Panc1 (cell line): ENCODE measurements around the gene ARSG.
A peak's percentile ranks its signal among the peaks of the same experiment; 100 is the strongest.

Experiments
- CTCF ChIP-seq: fragments of 450-650 bp; IDR thresholded peaks from 2 replicates; pipeline ENCODE4 v1.5.1; 2017; ENCODE audit warnings: mild to moderate bottlenecking
- POLR2AphosphoS5 ChIP-seq: IDR thresholded peaks from 2 replicates; pipeline ENCODE4 v1.6.1; 2012; ENCODE audit warnings: mild to moderate bottlenecking, low read depth, low read length, moderate library complexity
- REST ChIP-seq, 2 experiments: IDR thresholded peaks; 2 replicates each; pipeline ENCODE4 v1.6.1; 2011 to 2012; ENCODE audit warnings: low read depth in 2 of 2, control low read depth in 1 of 2, low read length in 1 of 2, mild to moderate bottlenecking in 1 of 2, moderate library complexity in 1 of 2; ENCODE audit not compliant: insufficient read depth in 1 of 2
- SIN3A ChIP-seq: IDR thresholded peaks from 2 replicates; pipeline ENCODE4 v1.6.1; 2012; ENCODE audit warnings: low read depth, mild to moderate bottlenecking, low read length, moderate library complexity, borderline replicate concordance; ENCODE audit not compliant: insufficient read depth
- TCF7L2 ChIP-seq: IDR thresholded peaks from 2 replicates; pipeline ENCODE4 v1.6.1; 2011; ENCODE audit warnings: mild to moderate bottlenecking, low read depth, low read length, inconsistent platforms

- TF ChIP-seq CTCF (peak; percentile 87), POLR2AphosphoS5 (no peak), SIN3A (no peak), TCF7L2 (no peak), REST (IDR thresholded peaks at IDR 0.05; ENCODE audit: insufficient read depth in 1 of 2, low read depth in 2 of 2, low read length in 1 of 2) (no peak)
Measured at GRCh38 chr17:68435876-68436842, 144.9 kb downstream of the ARSG start.
